SK-N-MC (cell line): Measurements from ENCODE around the gene TRA2B.

ENCODE experiments used
- DNase-seq: peaks from one replicate; pipeline ENCODE4 v3.0.0-alpha.2; 2011; ENCODE audit warnings: low read depth, low spot score
- H3K27ac ChIP-seq: fragments of 200-600 bp; sonication (generic); 2 replicates; pipeline ENCODE4 v1.5.1; 2016; ENCODE audit warnings: mixed run types
- H3K36me3 ChIP-seq: fragments of 200-600 bp; sonication (generic); 2 replicates; pipeline ENCODE4 v1.6.1; 2017; ENCODE audit warnings: antibody characterized with exemption, low read length, mixed read lengths; ENCODE audit not compliant: insufficient read depth
- H3K4me3 ChIP-seq: fragments of 200-600 bp; sonication (generic); 2 replicates; pipeline ENCODE4 v1.5.1; 2016
- H3K9ac ChIP-seq: fragments of 200-600 bp; sonication (generic); 2 replicates; pipeline ENCODE4 v1.8.0; 2017; ENCODE audit warnings: mixed run types, mixed read lengths; ENCODE audit not compliant: insufficient read length
- H3K9me3 ChIP-seq: fragments of 200-600 bp; sonication (generic); 2 replicates; pipeline ENCODE4 v1.6.1; 2017; ENCODE audit warnings: low read depth, mild to moderate bottlenecking, antibody characterized with exemption, low read length, moderate library complexity, mixed read lengths
- EZH2 ChIP-seq: fragments of 200-600 bp; sonication (generic); IDR thresholded peaks from one replicate; pipeline ENCODE4 v1.6.1; 2017; ENCODE audit warnings: antibody characterized with exemption
- FOXP2 ChIP-seq: optimal IDR thresholded peaks from 2 replicates; pipeline ENCODE3; 2011; ENCODE audit warnings: mild to moderate bottlenecking, moderate library complexity; ENCODE audit not compliant: insufficient read depth; ENCODE audit errors: extremely low read length, control extremely low read depth
- POLR2AphosphoS5 ChIP-seq: IDR thresholded peaks from 2 replicates; pipeline ENCODE4 v1.6.1; 2012; ENCODE audit warnings: mild to moderate bottlenecking, low read depth, low read length, borderline replicate concordance

TRA2B gene

GRCh38 chr3:185937689-185938374, at the start of gene TRA2B:
TSS of gene TRA2B (minus strand) at chr3:185938014. CDS start at chr3:185937860, 154 bp downstream.
- peak within 1 kb of the TSS; percentile 98 for H3K9ac ChIP-seq
- H3K36me3 ChIP-seq: peaks cover 42% of the 10 kb centered on the region
- DNase-seq: peak; percentile 97
- H3K4me3 ChIP-seq: peak within 1 kb of the TSS; percentile 84
- TF ChIP-seq FOXP2 (peak; percentile 61), POLR2AphosphoS5 (peak; percentile 100), EZH2 (no peak)
- H3K27ac ChIP-seq: peak within 1 kb of the TSS; percentile 97
- no peaks in the 10 kb centered on the region for H3K9me3 ChIP-seq

- no peaks in the 10 kb centered on the region for H3K36me3 ChIP-seq
- H3K9me3 ChIP-seq: no peaks in the 10 kb centered on the region
- H3K4me3 ChIP-seq: no peak overlapping the region
- 0 out of 2 replicates have a peak overlapping the region, but pooled peaks have one; percentile 72 for H3K27ac ChIP-seq
- TF ChIP-seq EZH2: no peak
- no peak for TF ChIP-seq FOXP2
- no peak for TF ChIP-seq POLR2AphosphoS5
- DNase-seq: no peak
- no peak overlapping the region for H3K9ac ChIP-seq
Measured at GRCh38 chr3:185986198-185986777, 48.5 kb upstream of the TRA2B start.

- no peak overlapping the region for H3K9ac ChIP-seq
- peak overlapping the region; percentile 72 for H3K27ac ChIP-seq
- no peak for TF ChIP-seq EZH2
- no peak for TF ChIP-seq POLR2AphosphoS5
- no peak for TF ChIP-seq FOXP2
- DNase-seq: peak; percentile 69
- H3K36me3 ChIP-seq: no peaks in the 10 kb centered on the region
- peak overlapping the region; percentile 58 for H3K4me3 ChIP-seq
- H3K9me3 ChIP-seq: no peaks in the 10 kb centered on the region
Measured at GRCh38 chr3:185984203-185984602, 46.4 kb upstream of the TRA2B start.

- TF ChIP-seq POLR2AphosphoS5 (no peak), FOXP2 (no peak), EZH2 (no peak)
- no peaks in the 10 kb centered on the region for H3K9me3 ChIP-seq
- H3K27ac ChIP-seq: peak overlapping the region; percentile 72
- peak overlapping the region; percentile 58 for H3K4me3 ChIP-seq
- no peaks in the 10 kb centered on the region for H3K36me3 ChIP-seq
- no peak for DNase-seq
- H3K9ac ChIP-seq: no peak overlapping the region
Measured at GRCh38 chr3:185983495-185984141, 45.8 kb upstream of the TRA2B start.

GRCh38 chr3:185982632-185983031, 44.8 kb upstream of the TRA2B start:
- Histone ChIP-seq H3K9me3 (no peaks in the 10 kb centered on the region), H3K4me3 (no peak overlapping the region), H3K27ac (no peak overlapping the region), H3K36me3 (no peaks in the 10 kb centered on the region), H3K9ac (no peak overlapping the region)
- no peak for DNase-seq
- TF ChIP-seq FOXP2 (no peak), POLR2AphosphoS5 (no peak), EZH2 (no peak)

GRCh38 chr3:185981621-185982020, 43.8 kb upstream of the TRA2B start:
- no peaks in the 10 kb centered on the region for H3K36me3 ChIP-seq
- TF ChIP-seq POLR2AphosphoS5: no peak
- TF ChIP-seq EZH2: no peak
- no peak for TF ChIP-seq FOXP2
- no peaks in the 10 kb centered on the region for H3K9me3 ChIP-seq
- H3K27ac ChIP-seq: no peak overlapping the region
- H3K4me3 ChIP-seq: no peak overlapping the region
- H3K9ac ChIP-seq: no peak overlapping the region
- DNase-seq: no peak

- Histone ChIP-seq H3K9ac (no peak overlapping the region), H3K9me3 (no peaks in the 10 kb centered on the region), H3K4me3 (no peak overlapping the region), H3K36me3 (no peaks in the 10 kb centered on the region), H3K27ac (no peak overlapping the region)
- TF ChIP-seq FOXP2: no peak
- TF ChIP-seq EZH2: no peak
- no peak for TF ChIP-seq POLR2AphosphoS5
- no peak for DNase-seq
Measured at GRCh38 chr3:185979721-185980121, 41.9 kb upstream of the TRA2B start.

- Histone ChIP-seq H3K9ac (no peak overlapping the region), H3K9me3 (no peaks in the 10 kb centered on the region), H3K27ac (no peak overlapping the region), H3K4me3 (no peak overlapping the region), H3K36me3 (no peaks in the 10 kb centered on the region)
- TF ChIP-seq FOXP2: no peak
- no peak for TF ChIP-seq POLR2AphosphoS5
- no peak for TF ChIP-seq EZH2
- DNase-seq: no peak
Measured at GRCh38 chr3:185978516-185978915, 40.7 kb upstream of the TRA2B start.

GRCh38 chr3:185977679-185978040, 39.8 kb upstream of the TRA2B start:
- no peak overlapping the region for H3K27ac ChIP-seq
- no peak overlapping the region for H3K9ac ChIP-seq
- TF ChIP-seq FOXP2 (no peak), POLR2AphosphoS5 (no peak), EZH2 (no peak)
- no peak overlapping the region for H3K4me3 ChIP-seq
- no peaks in the 10 kb centered on the region for H3K9me3 ChIP-seq
- no peak for DNase-seq
- no peaks in the 10 kb centered on the region for H3K36me3 ChIP-seq
